ENCODE results near the gene MANF. TPM values are rescaled to one million over a fixed set of nuclear protein-coding genes. Genes with fewer than 3 reads are reported as not detected.
A peak's percentile ranks its signal among the peaks of the same experiment; 100 is the strongest.

Gene MANF
- total RNA-seq, 4 donors from 2014 or later: 35.9 to 97.7 (median 72.6) TPM

DNA sequence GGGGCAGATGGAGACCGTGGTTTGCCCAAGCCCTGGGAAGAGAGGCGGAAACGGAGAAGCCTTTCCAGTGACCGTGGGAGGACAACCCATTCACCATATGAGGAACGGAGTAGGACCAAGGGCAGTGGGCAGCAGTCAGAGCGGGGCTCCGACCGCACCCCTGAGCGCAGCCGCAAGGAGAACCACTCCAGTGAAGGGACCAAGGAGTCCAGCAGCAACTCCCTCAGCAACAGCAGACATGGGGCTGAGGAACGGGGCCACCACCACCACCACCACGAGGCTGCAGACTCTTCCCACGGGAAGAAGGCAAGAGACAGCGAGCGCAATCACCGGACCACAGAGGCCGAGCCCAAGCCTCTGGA is 8.0 kb downstream of the MANF start:
- 91 to 96% methylated on average over 7 to 13 of the region's 17 CpGs for WGBS, 2 donors
- intact Hi-C loops (cut with DNase I): loop anchor here (5.0 to 10.0 kb wide), 2 partner anchors 104 to 292 kb away; no protein-coding TSS in a partner anchor
- TF ChIP-seq POLR2A (IDR thresholded peaks at IDR 0.05): no peak
- TF ChIP-seq, protein P1, sequence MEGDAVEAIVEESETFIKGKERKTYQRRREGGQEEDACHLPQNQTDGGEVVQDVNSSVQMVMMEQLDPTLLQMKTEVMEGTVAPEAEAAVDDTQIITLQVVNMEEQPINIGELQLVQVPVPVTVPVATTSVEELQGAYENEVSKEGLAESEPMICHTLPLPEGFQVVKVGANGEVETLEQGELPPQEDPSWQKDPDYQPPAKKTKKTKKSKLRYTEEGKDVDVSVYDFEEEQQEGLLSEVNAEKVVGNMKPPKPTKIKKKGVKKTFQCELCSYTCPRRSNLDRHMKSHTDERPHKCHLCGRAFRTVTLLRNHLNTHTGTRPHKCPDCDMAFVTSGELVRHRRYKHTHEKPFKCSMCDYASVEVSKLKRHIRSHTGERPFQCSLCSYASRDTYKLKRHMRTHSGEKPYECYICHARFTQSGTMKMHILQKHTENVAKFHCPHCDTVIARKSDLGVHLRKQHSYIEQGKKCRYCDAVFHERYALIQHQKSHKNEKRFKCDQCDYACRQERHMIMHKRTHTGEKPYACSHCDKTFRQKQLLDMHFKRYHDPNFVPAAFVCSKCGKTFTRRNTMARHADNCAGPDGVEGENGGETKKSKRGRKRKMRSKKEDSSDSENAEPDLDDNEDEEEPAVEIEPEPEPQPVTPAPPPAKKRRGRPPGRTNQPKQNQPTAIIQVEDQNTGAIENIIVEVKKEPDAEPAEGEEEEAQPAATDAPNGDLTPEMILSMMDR (IDR thresholded peaks at IDR 0.05): no peak
- DNase-seq: no peak
- Histone ChIP-seq H3K4me1 (peaks cover 47 to 89% (median 62%) of the 10 kb centered on the region in 3 donors), H3K27me3 (no peaks in the 10 kb centered on the region), H3K27ac (no peak overlapping the region), H3K36me3 (peaks cover 20 to 73% (median 39%) of the 10 kb centered on the region in 3 donors), H3K9me3 (no peaks in the 10 kb centered on the region), H3K4me3 (peak overlapping the region in 1 of 4 donors; percentile 92)

GRCh38 chr3:51393564-51393963 is 8.5 kb downstream of the MANF start:
- Histone ChIP-seq H3K4me1 (peaks cover 42 to 85% (median 57%) of the 10 kb centered on the region in 3 donors), H3K36me3 (peaks cover 20 to 73% (median 39%) of the 10 kb centered on the region in 3 donors), H3K4me3 (no peak overlapping the region), H3K9me3 (no peaks in the 10 kb centered on the region), H3K27me3 (no peaks in the 10 kb centered on the region), H3K27ac (no peak overlapping the region)
- 82 to 83% methylated on average over 2 to 11 of the region's 14 CpGs for WGBS, 2 donors
- intact Hi-C loops (cut with DNase I): loop anchor here (5.0 to 10.0 kb wide), 2 partner anchors 104 to 291 kb away; no protein-coding TSS in a partner anchor
- no peak for DNase-seq
- no peak for TF ChIP-seq POLR2A (IDR thresholded peaks at IDR 0.05)
- TF ChIP-seq, protein P1 (IDR thresholded peaks at IDR 0.05): no peak

DNA sequence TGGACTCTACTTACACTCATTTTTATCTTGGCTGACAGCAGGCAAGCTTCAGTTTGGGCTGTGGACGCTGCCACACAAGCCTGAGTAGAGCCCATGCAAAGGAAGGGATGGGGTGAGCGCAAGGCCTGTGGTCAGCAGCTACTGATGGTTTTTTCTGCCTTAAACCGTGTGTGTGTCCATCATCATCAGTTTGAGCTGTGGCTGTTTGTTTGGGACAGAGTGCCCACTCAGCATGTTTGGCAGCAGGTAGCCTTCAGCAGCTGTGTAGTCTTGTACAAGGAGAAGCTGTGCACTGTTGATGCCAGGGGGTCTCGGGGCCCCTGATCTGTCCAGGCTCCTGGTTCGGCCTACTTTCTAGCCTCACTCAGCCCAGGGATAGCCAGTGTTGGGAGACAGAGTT is 9.4 kb downstream of the MANF start:
- peaks cover 35 to 75% (median 48%) of the 10 kb centered on the region in 3 donors for H3K4me1 ChIP-seq
- intact Hi-C loops (cut with DNase I): loop anchor here (5.0 to 10.0 kb wide), 2 partner anchors 103 to 290 kb away; no protein-coding TSS in a partner anchor
- DNase-seq: no peak
- H3K36me3 ChIP-seq: peaks cover 20 to 76% (median 39%) of the 10 kb centered on the region in 3 donors
- TF ChIP-seq POLR2A (IDR thresholded peaks at IDR 0.05): no peak
- TF ChIP-seq, protein P1 (IDR thresholded peaks at IDR 0.05): no peak
- no peak overlapping the region for H3K27ac ChIP-seq
- H3K4me3 ChIP-seq: no peak overlapping the region
- 79 to 90% methylated on average over 3 to 5 of the region's 5 CpGs for WGBS, 2 donors
- no peaks in the 10 kb centered on the region for H3K27me3 ChIP-seq
- H3K9me3 ChIP-seq: no peaks in the 10 kb centered on the region

DNA sequence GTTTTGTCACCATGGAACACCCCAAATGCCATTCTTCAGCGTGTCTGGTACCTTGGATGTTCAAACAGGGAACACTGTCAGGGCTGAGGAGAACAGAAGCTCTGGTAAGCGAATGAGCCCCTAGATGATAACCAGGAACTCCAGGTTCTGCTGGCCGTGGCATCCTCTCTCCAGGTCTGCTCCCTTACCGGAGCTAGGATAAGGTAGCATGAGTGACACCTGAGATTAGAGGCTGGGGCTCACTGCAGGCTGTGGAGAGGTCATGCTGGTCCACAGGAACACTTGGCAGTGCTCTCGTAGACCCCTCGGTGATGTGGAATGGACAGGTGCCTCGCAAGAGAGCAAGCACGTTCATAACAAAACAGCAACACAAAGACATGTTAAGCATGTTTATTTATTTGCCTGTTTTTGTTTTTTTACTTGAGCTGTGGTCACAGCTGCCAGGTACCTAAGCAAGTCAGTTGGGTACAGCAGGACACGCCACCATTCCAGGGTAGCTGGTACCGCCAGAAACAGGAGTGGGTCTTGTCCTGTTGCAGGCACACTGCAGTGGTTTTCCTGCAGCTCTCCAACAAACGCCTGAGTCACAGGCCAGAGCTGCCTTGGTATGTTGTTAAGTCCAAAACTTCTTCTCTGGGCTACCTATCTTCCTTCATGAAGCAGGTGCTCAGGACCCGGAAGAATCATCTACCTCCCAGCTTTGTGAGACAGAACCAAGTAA is 10.6 kb downstream of the MANF start:
- Histone ChIP-seq H3K27me3 (no peaks in the 10 kb centered on the region), H3K4me1 (peaks cover 27 to 64% (median 38%) of the 10 kb centered on the region in 3 donors), H3K4me3 (no peak overlapping the region), H3K36me3 (peaks cover 20 to 87% (median 39%) of the 10 kb centered on the region in 3 donors), H3K9me3 (no peaks in the 10 kb centered on the region), H3K27ac (no peak overlapping the region)
- TF ChIP-seq, protein P1 (IDR thresholded peaks at IDR 0.05): no peak
- no peak for TF ChIP-seq POLR2A (IDR thresholded peaks at IDR 0.05)
- no peak for DNase-seq
- intact Hi-C loops (cut with DNase I): loop anchor here (10.0 kb wide), 1 partner anchor 289 kb away; no protein-coding TSS in a partner anchor
- 70 to 71% methylated on average over 9 to 12 of the region's 12 CpGs for WGBS, 2 donors

DNA sequence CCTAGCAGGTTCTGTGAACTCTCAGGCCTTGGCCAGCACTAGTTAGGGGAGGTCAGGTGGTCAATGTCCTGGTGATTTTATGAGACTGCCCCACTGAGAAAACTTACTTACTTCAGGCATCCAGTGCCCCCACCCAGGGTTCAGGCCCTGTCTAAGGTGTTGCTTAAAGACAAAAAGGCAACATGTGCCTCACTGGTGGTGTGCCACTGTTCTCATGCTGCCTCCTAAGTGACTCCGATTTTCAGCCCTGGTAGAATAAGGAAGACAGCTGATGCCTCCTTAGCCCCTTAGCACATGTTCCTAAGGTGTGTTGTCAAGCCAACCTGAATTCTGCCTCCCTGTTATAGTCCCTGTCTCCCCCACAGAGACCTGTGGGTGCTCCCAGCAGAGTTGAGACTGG is 11.3 kb downstream of the MANF start:
- H3K36me3 ChIP-seq: peaks cover 20 to 95% (median 39%) of the 10 kb centered on the region in 3 donors
- no peaks in the 10 kb centered on the region for H3K9me3 ChIP-seq
- 93 to 100% methylated on average over 1 of the region's 1 CpG for WGBS, 2 donors
- peak overlapping the region in 1 of 4 donors; percentile 16 for H3K27ac ChIP-seq
- TF ChIP-seq POLR2A (IDR thresholded peaks at IDR 0.05): no peak
- TF ChIP-seq, protein P1 (IDR thresholded peaks at IDR 0.05): no peak
- H3K4me3 ChIP-seq: no peak overlapping the region
- no peaks in the 10 kb centered on the region for H3K27me3 ChIP-seq
- intact Hi-C loops (cut with DNase I): loop anchor here (10.0 kb wide), 1 partner anchor 288 kb away; no protein-coding TSS in a partner anchor
- peaks cover 25 to 61% (median 36%) of the 10 kb centered on the region in 3 donors for H3K4me1 ChIP-seq
- no peak for DNase-seq
